ENCODE data around the gene MYO3B. TPM values are rescaled to one million over a fixed set of nuclear protein-coding genes. Genes with fewer than 3 reads are reported as not detected.
"Not testable (repeated sequence)": the region's sequence is repeated elsewhere in the genome, so short reads cannot be mapped to it uniquely, and the experiment has no call there.

The MYO3B gene
- total RNA-seq, 1 experiment from 2014 or later = not detected

DNA sequence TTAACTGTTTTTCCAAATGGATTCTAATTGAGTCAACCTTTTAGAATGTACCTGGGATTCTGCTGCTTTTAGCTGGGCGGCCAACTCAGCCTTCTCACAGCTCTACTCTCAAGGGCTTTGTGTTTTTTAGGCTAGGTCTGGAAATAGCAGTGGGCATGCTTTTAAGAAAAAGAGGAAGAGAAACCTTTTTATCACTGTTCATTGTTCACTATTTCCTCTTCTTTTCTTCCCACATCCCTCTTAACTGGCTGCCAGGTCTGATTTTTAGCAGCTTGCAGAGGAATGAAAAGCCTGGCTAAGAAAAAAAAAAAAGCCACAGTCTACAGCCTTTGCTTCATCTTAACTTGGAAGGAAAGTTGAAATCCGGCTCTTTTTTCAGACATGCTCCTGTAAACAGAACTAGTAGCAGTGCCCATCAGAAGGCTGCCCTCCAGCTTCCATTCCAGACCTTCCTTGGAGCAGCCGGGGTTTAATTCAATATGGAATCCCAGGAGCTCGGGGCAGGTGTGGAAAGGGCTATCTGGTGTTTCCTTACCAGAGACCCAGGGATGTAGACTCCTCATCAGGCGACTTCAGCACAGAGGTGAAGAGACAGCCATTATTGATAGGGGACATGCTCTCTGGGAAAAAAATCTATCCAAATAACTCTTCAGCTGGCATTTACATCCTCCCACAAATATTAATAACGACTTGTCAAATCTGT is 230.7 kb downstream of the MYO3B start:
- no peaks in the 10 kb centered on the region for H3K9me3 ChIP-seq
- H3K4me3 ChIP-seq = no peak overlapping the region
- DNase-seq = no peak
- no peaks in the 10 kb centered on the region for H3K27me3 ChIP-seq
- no peaks in the 10 kb centered on the region for H3K36me3 ChIP-seq

DNA sequence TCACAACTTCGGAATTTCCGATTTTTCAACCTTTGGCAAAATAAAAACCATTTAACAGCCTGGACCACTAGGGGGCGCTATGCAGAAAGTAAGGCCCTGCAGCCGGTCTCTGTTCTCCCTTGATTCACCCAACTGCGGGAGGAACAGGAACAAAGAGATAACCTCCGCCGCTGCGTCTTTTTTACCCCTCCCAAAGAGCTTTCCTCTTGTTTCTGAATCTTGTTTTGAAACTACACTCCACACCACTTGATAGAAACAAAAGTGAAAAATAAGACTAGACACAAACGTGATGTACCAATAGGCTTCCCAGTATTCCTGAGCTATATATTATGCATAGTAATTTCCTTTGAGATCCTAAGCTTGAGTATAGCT is 231.2 kb downstream of the MYO3B start:
- DNase-seq = peak; percentile 43
- no peaks in the 10 kb centered on the region for H3K27me3 ChIP-seq
- H3K36me3 ChIP-seq = no peaks in the 10 kb centered on the region
- no peaks in the 10 kb centered on the region for H3K9me3 ChIP-seq
- H3K4me3 ChIP-seq = peak overlapping the region; percentile 14

DNA sequence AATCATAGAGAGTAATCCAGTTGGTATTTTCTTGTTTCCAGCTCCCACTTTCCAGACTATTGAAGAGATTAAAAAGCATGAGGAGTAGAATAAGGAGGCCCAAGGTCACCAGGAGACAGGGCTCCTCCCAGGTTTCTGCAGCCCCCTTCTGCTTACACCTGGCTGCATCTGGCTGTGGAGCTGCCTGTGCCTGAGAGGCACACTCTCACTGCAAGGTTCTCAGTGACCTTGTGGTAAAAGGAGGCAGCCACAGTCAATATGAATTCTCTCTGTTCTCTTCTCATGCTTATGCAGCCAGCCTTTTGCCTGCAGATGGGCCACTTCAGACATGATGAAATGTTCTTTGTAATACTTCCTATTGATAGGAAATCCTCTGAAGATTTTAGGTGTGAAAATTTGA is 233.7 kb downstream of the MYO3B start:
- H3K36me3 ChIP-seq = no peaks in the 10 kb centered on the region
- no peaks in the 10 kb centered on the region for H3K9me3 ChIP-seq
- no peak overlapping the region for H3K4me3 ChIP-seq
- H3K27me3 ChIP-seq = no peaks in the 10 kb centered on the region
- no peak for DNase-seq

DNA sequence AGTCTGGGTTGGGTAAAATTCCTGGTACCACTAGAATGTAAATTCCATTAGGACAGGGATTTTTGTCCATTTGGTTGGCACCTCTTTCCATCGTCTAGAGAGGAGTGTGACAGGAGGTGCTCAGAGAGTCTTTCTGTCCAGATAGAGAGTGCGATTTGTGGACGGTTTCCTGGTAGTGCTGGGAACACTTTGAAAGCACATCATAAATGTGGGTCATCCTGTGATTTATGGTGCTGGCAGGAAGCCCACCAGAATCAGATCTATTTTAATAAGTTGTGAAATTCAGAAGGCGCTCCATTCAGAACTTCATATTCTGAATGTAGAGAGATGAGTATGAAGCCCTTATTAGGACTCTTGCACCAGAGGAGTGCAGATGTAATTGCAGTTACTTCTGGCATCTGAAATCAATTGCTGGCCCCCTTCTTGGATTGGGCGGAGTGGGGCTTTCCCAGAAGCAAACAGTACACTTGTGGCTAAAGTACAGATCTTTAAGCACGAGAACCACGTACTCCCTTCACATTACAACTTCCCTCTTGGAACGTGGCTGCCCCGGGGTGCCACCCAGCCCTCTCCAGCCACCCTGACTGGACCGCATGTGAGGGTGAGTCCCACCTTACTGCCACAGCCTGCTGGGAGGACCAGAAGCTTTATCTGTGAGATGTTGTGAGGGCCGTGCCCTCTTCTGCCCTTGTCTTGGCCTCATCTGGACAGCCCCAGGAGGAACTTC is 243.2 kb downstream of the MYO3B start:
- H3K4me3 ChIP-seq = no peak overlapping the region
- no peaks in the 10 kb centered on the region for H3K9me3 ChIP-seq
- DNase-seq = no peak
- no peaks in the 10 kb centered on the region for H3K36me3 ChIP-seq
- H3K27me3 ChIP-seq = no peaks in the 10 kb centered on the region

DNA sequence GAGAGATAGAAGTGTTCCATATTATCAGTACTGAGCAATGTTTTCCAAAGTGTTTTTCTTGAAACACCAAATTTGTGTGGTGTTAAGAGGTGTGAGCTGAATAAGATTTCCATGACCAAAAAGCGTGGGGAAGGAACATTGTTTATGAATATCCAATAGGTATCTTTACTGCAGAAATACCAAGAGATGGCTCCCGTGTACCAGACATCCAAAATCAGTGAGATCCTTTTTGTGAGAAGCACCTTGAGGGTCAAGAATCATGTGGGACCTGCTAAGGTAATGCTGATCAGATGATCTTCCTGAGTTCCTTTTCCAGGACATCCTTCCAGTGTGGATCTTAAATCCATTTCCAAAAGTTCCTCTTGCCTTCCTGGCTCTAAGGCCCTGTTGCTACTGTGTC is 246.0 kb downstream of the MYO3B start:
- H3K9me3 ChIP-seq = no peaks in the 10 kb centered on the region
- no peak for DNase-seq
- no peaks in the 10 kb centered on the region for H3K27me3 ChIP-seq
- no peaks in the 10 kb centered on the region for H3K36me3 ChIP-seq
- H3K4me3 ChIP-seq = no peak overlapping the region

DNA sequence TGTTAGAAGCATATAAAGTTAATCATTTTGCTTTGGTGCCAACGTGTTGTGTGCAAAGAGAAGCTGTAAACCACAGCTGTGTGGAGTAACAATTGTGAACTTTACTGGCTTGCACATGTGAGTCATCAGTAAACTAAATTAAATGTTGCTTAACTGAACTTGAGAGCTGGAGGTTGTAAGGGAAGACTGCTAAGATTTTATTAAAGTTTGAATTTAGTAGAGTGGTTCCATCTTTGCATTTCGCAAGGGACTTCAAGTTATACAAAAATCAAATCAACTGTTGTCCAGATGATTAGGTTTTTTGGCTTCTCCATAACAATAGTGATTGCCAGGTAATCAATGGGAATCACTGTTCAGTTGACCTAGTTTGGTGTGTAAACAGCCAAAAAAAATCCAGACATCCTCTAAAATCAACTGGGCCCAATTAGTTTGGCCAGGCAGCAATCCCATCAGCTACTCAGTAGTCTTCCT is 247.4 kb downstream of the MYO3B start:
- H3K9me3 ChIP-seq = no peaks in the 10 kb centered on the region
- H3K27me3 ChIP-seq = no peaks in the 10 kb centered on the region
- no peak overlapping the region for H3K4me3 ChIP-seq
- H3K36me3 ChIP-seq = no peaks in the 10 kb centered on the region
- DNase-seq = peak; percentile 11

DNA sequence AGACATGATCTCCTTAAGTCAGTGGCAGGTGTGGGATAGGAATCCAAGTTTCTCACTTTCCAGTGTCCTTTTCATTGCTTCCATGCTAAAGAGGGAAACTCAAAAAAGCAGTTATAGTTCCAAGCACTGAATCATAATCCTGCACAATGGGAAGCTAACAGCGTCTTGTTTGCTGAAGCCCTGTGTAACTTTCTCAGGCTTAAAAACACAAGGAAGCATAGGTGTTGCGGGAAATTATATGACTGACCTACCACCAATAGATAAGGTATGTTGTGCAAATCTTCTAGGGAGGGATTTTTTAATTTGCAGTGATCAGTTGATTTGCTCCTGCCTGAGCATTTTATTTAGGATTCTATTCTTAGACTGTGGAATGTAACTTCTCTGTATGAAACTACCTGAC is 250.9 kb downstream of the MYO3B start:
- no peaks in the 10 kb centered on the region for H3K9me3 ChIP-seq
- DNase-seq = no peak
- no peak overlapping the region for H3K4me3 ChIP-seq
- no peaks in the 10 kb centered on the region for H3K27me3 ChIP-seq
- no peaks in the 10 kb centered on the region for H3K36me3 ChIP-seq

DNA sequence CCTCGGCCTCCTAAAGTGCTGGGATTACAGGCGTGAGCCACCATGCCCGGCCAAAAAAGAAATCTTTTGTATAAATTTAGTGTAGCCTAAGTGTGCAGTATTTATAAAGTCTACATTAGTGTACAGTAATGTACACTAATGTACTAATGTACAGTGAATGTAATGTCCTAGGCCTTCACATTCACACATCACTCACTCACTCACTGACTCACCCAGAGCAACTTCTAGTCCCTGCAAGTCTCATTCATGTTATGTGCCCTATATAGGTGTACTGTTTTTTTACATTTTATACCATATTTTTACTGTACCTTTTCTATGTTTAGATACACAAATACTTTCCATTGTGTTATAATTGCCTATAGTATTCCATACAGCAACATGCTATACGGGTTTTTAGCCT is 254.9 kb downstream of the MYO3B start:
- no peaks in the 10 kb centered on the region for H3K36me3 ChIP-seq
- no peak for DNase-seq
- H3K4me3 ChIP-seq = no peak overlapping the region
- no peaks in the 10 kb centered on the region for H3K27me3 ChIP-seq
- no peaks in the 10 kb centered on the region for H3K9me3 ChIP-seq

DNA sequence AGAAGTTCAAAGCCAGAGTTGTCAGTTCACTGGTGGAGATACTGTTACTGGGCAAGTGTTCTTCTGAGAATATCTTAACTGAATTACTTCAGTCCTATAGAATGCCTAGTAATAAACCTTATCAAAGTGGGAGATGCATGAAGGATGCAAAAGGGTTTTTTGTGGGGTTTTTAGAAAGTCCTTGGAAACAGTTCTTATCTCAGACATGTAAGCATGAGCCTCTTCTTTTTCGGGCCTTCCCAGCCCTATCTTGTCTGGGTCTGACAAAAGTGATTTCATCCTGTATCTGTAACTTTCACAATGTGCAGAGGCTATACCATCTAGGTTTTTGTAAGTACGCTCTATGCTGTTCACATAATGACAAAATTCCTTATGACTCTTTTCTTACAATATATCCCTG is 255.5 kb downstream of the MYO3B start:
- Histone ChIP-seq H3K9me3 (no peaks in the 10 kb centered on the region), H3K36me3 (no peaks in the 10 kb centered on the region), H3K4me3 (no peak overlapping the region), H3K27me3 (no peaks in the 10 kb centered on the region)
- DNase-seq = no peak

DNA sequence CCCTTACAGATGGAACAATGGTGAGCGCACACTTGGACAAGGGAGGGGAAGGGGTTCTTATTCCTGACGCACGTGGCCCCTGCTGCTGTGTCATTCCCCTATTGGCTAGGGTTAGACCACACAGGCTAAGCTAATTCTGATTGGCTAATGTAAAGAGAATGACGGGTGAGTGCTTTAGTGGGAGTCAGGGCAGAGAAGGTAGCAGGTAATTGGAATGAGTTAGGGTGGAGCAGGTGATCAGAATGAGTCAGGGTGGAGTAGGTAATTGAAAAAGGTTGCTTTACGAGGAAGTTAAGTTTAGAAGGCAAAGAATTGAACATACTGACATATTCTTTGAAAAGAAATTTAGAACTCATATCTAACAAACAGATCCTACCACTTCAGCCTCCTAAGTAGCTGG is 256.4 kb downstream of the MYO3B start:
- not testable (repeated sequence) for H3K27me3 ChIP-seq, H3K4me3 ChIP-seq, H3K36me3 ChIP-seq, DNase-seq, H3K9me3 ChIP-seq

DNA sequence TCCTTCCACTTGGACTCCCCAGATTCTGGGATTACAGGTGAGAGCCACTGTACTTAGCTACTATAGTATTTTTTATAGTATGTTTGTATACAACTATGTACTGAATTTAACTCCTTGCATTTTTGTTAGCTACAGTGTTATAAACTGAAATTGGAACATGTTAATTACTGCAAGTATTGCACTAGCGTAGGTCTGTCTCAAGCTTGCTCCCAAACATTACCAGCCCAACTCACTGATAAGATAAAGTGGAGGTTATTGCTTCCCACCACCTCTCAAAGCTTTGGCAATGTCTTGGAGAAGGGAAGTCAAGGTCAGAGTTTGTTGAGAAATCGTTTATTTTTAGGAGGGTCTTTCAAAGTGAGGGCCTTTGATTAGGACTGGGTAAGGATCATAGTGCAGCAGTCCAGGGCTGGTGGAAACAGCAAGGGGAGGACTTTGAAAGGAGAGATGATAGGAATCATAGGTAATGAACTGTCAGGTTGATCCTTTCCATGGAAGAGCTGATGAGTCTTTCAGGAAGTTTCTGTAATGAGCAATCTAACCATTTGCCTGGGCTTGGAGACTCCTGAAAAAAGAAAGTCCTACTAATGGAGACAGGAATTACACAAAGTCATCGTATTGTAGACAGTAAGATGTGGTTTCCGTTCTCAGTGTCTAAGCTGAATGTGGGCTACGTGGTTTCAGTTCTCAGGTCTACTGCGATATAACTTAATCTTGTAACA is 257.1 kb downstream of the MYO3B start:
- DNase-seq = no peak
- H3K27me3 ChIP-seq = no peaks in the 10 kb centered on the region
- H3K4me3 ChIP-seq = no peak overlapping the region
- H3K9me3 ChIP-seq = no peaks in the 10 kb centered on the region
- no peaks in the 10 kb centered on the region for H3K36me3 ChIP-seq

DNA sequence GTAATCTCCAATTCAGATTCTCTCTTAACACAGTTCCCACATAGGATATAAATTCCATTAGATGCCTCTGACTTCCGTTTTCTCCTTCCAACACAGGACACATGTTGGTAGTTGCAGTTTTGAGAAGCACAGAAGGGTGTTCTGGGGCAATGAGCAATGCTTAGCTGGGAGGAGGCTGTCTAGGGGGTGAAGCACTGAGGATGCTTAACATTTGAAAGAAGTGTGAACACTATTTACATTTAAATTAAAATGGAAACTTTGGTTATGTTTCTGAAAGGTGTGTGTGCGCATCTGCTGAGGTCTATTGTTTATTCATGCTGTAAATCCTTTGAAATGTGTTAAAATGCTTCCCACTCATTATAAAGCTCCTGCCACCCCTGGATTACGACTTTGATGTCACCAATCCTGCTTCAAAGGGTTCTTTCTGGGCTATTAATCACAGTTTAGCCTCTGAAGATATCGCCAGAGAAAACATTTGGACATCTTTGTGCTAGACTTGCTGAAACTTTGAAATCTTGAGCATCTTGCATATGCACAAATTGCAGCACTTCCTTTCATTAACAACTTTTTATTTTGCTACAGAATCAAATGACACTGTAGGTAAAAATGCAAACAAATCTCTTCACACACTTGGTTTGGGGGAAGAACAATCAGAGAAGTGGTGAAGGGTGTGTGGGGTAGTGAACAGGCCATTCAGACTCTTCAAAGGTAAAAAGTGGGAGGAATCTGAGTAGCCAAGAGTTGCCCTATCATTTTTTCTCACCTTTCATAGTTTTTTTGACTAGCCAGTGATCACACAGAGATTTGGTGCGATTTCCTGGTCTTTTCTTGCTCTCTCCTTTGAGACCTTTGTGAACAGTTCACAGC is 258.4 kb downstream of the MYO3B start:
- DNase-seq = no peak
- Histone ChIP-seq H3K36me3 (no peaks in the 10 kb centered on the region), H3K9me3 (no peaks in the 10 kb centered on the region), H3K27me3 (no peaks in the 10 kb centered on the region), H3K4me3 (no peak overlapping the region)

DNA sequence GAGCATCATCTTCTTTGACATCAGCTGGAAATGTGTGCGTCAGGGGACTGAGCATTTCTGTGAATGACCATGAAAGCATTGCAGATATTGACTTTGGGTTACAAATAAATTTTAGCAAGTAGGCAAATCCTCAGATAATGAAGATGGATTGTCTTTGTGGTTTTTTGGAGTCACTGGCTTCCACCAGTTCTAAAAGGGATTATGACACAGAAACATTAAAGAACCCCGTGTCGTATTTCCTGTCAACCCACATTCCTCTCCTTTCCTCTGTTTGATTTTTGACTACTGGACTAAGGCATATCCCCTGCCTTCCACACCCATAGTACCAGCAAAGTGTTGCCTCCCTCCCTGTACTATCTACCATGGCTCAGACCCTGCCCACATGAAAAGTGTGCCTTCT is 268.1 kb downstream of the MYO3B start:
- Histone ChIP-seq H3K36me3 (no peaks in the 10 kb centered on the region), H3K27me3 (no peaks in the 10 kb centered on the region), H3K9me3 (no peaks in the 10 kb centered on the region), H3K4me3 (no peak overlapping the region)
- no peak for DNase-seq

DNA sequence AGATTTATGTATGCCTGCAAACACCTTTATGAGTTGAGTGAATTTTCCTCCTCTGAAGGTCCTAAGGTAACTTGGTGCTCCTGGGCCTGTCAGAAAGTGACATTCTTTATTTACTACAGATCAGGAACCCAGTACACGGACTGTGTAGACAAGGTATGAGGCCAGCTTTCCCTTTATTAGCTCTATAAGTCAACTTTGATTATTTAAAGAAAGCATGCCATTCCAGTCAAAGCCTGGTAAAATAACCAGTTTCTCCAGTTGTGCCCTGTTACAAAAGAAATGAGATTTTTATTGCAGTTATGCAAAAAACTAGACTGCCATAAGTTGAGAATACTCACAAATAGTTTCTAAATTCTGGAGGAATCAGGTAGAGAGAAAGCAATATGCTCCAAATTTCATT is 271.1 kb downstream of the MYO3B start:
- Histone ChIP-seq H3K36me3 (no peaks in the 10 kb centered on the region), H3K27me3 (no peaks in the 10 kb centered on the region), H3K4me3 (no peak overlapping the region), H3K9me3 (no peaks in the 10 kb centered on the region)
- no peak for DNase-seq

DNA sequence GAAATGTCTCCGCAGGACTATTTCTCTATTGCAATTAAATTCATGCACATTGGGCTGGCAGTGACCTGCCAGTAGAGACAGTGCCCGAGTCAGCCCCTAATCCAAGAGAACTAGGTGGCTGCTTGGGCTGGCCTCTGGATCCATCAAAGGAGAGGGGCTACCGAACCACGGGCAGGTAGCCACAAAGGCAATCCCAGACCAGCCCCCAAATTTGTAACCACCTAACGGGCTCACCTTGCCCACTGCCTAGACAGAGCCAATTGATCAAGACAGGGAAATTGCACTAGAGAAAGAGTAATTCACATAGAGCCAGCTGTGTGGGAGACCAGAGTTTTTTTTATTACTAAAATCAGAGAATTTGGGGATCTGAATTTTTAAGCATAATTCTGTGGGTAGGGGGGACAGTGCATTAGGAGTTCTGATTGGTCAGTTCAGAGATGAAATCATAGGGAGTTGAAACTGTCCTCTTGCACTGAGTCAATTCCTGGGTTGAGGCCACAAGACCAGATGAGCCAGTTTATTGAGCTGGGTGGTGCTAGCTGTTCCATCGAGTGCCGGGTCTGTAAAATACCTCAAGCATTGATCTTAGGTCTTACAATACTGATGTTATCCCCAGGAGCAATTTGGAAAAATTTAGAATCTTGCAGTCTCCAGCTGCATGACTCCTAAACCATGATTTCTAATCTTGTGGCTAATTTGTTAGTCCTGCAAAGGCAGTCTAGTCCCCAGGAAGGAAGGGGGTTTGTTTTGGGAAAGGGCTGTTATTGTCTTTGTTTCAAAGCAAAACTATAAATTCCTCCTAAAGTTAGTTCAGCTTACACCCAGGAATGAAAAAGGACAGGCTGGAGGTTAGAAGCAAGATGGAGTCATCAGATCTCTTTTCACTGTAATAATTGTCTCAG is 276.8 kb downstream of the MYO3B start:
- DNase-seq = no peak
- Histone ChIP-seq H3K27me3 (no peaks in the 10 kb centered on the region), H3K4me3 (no peak overlapping the region), H3K36me3 (no peaks in the 10 kb centered on the region), H3K9me3 (no peaks in the 10 kb centered on the region)
